IMR-90 (cell line): ENCODE data around the gene TMSB10. TPM values are rescaled to one million over a fixed set of nuclear protein-coding genes. Genes with fewer than 3 reads are reported as not detected.
"Not testable (repeated sequence)": the region's sequence is repeated elsewhere in the genome, so short reads cannot be mapped to it uniquely, and the experiment has no call there.

Experiments
- ATAC-seq: fragments of 200-7000 bp; cut with Tn5 transposase; 2 replicates; pipeline ENCODE4 v1.9.1; 2020; ENCODE audit warnings: low read depth, mild to moderate bottlenecking, moderate library complexity
- BruUV-seq: library from RNA; stranded (reverse); fragments of 400-500 nt; replicated peaks from 2 replicates; lab custom pipeline; 2021; lab: Mats Ljungman, UMichigan
- CTCF ChIA-PET: fragments of 300-600 bp; formaldehyde crosslinking; extraction: SDS; loops from one replicate; lab custom pipeline; 2021; ENCODE audit warnings: antibody characterized with exemption; lab: Yijun Ruan, JAX
- POLR2A ChIA-PET: fragments of 300-600 bp; sonication (Branson Sonifier 250); formaldehyde crosslinking; loops from one replicate; lab custom pipeline; 2022; ENCODE audit warnings: antibody characterized with exemption; ENCODE audit not compliant: unreplicated experiment; lab: Charles Lee
- DNase-seq: peaks from one replicate; pipeline ENCODE4 v3.0.0; 2013
- H2AFZ ChIP-seq: replicated peaks from 2 replicates; pipeline ENCODE3; 2013; ENCODE audit warnings: low read length, mild to moderate bottlenecking; ENCODE audit not compliant: poor library complexity
- H2AK5ac ChIP-seq: 2 replicates; pipeline ENCODE4 v1.6.1; 2013; ENCODE audit warnings: low read depth, low read length, inconsistent platforms
- H2AK9ac ChIP-seq: replicated peaks from 2 replicates; pipeline ENCODE3; 2013; ENCODE audit warnings: mild to moderate bottlenecking, low read depth, low read length, moderate library complexity; ENCODE audit not compliant: poor library complexity
- H2BK120ac ChIP-seq: 2 replicates; pipeline ENCODE4 v1.6.1; 2013; ENCODE audit warnings: low read depth, low read length, inconsistent platforms
- H2BK15ac ChIP-seq: 3 replicates; pipeline ENCODE4 v1.6.1; 2013; ENCODE audit warnings: low read depth, low read length, inconsistent platforms
- H2BK20ac ChIP-seq: 2 replicates; pipeline ENCODE4 v1.6.1; 2013; ENCODE audit warnings: low read depth, mild to moderate bottlenecking, inconsistent platforms, low read length, moderate library complexity
- H2BK5ac ChIP-seq: 2 replicates; pipeline ENCODE4 v1.6.1; 2013; ENCODE audit warnings: mild to moderate bottlenecking, low read depth, low read length, inconsistent platforms; ENCODE audit not compliant: poor library complexity, severe bottlenecking
- H3K14ac ChIP-seq: replicated peaks from 2 replicates; pipeline ENCODE4 v1.6.1; 2013; ENCODE audit warnings: low read depth, low read length, inconsistent platforms
- H3K18ac ChIP-seq: 2 replicates; pipeline ENCODE4 v1.6.1; 2013; ENCODE audit warnings: low read depth, low read length, control low read depth
- H3K23ac ChIP-seq: 2 replicates; pipeline ENCODE4 v1.6.1; 2013; ENCODE audit warnings: low read depth, low read length, inconsistent platforms
- H3K27ac ChIP-seq: 2 replicates; pipeline ENCODE4 v1.5.1; 2013; ENCODE audit warnings: mild to moderate bottlenecking, control low read depth, low read length; ENCODE audit not compliant: insufficient read depth
- H3K27me3 ChIP-seq: 2 replicates; pipeline ENCODE4 v1.6.1; 2013; ENCODE audit warnings: low read length; ENCODE audit not compliant: control insufficient read depth, insufficient read depth
- H3K36me3 ChIP-seq: 2 replicates; pipeline ENCODE4 v1.6.1; 2013; ENCODE audit warnings: low read length, mixed read lengths; ENCODE audit not compliant: control insufficient read depth, insufficient read depth
- H3K4ac ChIP-seq: 2 replicates; pipeline ENCODE4 v1.6.1; 2013; ENCODE audit warnings: low read depth, low read length, inconsistent platforms
- H3K4me1 ChIP-seq: 2 replicates; pipeline ENCODE4 v1.6.1; 2013; ENCODE audit warnings: low read length, mixed read lengths; ENCODE audit not compliant: control insufficient read depth, insufficient read depth
- H3K4me2 ChIP-seq: 2 replicates; pipeline ENCODE4 v1.6.1; 2013; ENCODE audit warnings: low read depth, mild to moderate bottlenecking, control low read depth, low read length, moderate library complexity
- H3K4me3 ChIP-seq: 2 replicates; pipeline ENCODE4 v1.5.1; 2013; ENCODE audit warnings: low read depth, mild to moderate bottlenecking, control low read depth, low read length, moderate library complexity; ENCODE audit not compliant: insufficient read depth
- H3K56ac ChIP-seq: 2 replicates; pipeline ENCODE4 v1.6.1; 2013; ENCODE audit warnings: low read length, inconsistent platforms; ENCODE audit not compliant: insufficient read depth; ENCODE audit errors: extremely low read depth
- H3K79me1 ChIP-seq, 2 experiments: 2 replicates each; pipeline ENCODE4 v1.6.1; 2013; ENCODE audit warnings: low read length in 2 of 2, inconsistent platforms in 1 of 2, low read depth in 1 of 2
- H3K9ac ChIP-seq: 2 replicates; pipeline ENCODE4 v1.6.1; 2013; ENCODE audit warnings: low read depth, low read length, control low read depth
- H3K9me1 ChIP-seq: 2 replicates; pipeline ENCODE4 v1.6.1; 2013; ENCODE audit warnings: low read length, inconsistent platforms; ENCODE audit not compliant: insufficient read depth
- H3K9me3 ChIP-seq: 2 replicates; pipeline ENCODE4 v1.6.1; 2013; ENCODE audit warnings: low read length; ENCODE audit not compliant: control insufficient read depth, insufficient read depth
- H4K20me1 ChIP-seq: 2 replicates; pipeline ENCODE4 v1.6.1; 2013; ENCODE audit warnings: low read length, inconsistent platforms; ENCODE audit not compliant: insufficient read depth
- H4K5ac ChIP-seq: 2 replicates; pipeline ENCODE4 v1.6.1; 2013; ENCODE audit warnings: mild to moderate bottlenecking, low read depth, low read length, control low read depth
- H4K8ac ChIP-seq, 2 experiments: 2 replicates each; pipeline ENCODE4 v1.6.1; 2013; ENCODE audit warnings: low read depth in 2 of 2, low read length in 2 of 2, control low read depth in 1 of 2, inconsistent platforms in 1 of 2
- H4K91ac ChIP-seq: 2 replicates; pipeline ENCODE4 v1.6.1; 2013; ENCODE audit warnings: low read depth, low read length, inconsistent platforms; ENCODE audit not compliant: insufficient read depth
- CEBPB ChIP-seq: IDR thresholded peaks from 2 replicates; pipeline ENCODE4 v1.6.1; 2012; ENCODE audit warnings: low read depth, low read length, improper control_type of control experiment
- FOS ChIP-seq: fragments of 150-350 bp; IDR thresholded peaks from 2 replicates; pipeline ENCODE4 v1.6.1; 2016; ENCODE audit warnings: low read depth, low read length
- MAZ ChIP-seq: IDR thresholded peaks from 2 replicates; pipeline ENCODE4 v1.6.1; 2012; ENCODE audit warnings: low read depth, mild to moderate bottlenecking, low read length, improper control_type of control experiment, moderate library complexity, borderline replicate concordance
- MXI1 ChIP-seq: IDR thresholded peaks from 2 replicates; pipeline ENCODE4 v1.6.1; 2012; ENCODE audit warnings: low read depth, mild to moderate bottlenecking, low read length, moderate library complexity, borderline replicate concordance
- POLR2A ChIP-seq: IDR thresholded peaks from 2 replicates; pipeline ENCODE4 v1.6.1; 2012; ENCODE audit warnings: mild to moderate bottlenecking, low read depth, low read length
- RAD21 ChIP-seq: IDR thresholded peaks from 2 replicates; pipeline ENCODE4 v1.6.1; 2012; ENCODE audit warnings: low read length, improper control_type of control experiment
- RCOR1 ChIP-seq: IDR thresholded peaks from 2 replicates; pipeline ENCODE4 v1.6.1; 2012; ENCODE audit warnings: mild to moderate bottlenecking, low read length, improper control_type of control experiment; ENCODE audit not compliant: insufficient replicate concordance
- RFX5 ChIP-seq: IDR thresholded peaks from 2 replicates; pipeline ENCODE4 v1.8.0; 2012; ENCODE audit warnings: low read depth, mild to moderate bottlenecking, low read length, moderate library complexity
- WGBS, 2 experiments: methylation state at CpG; one replicate each; pipeline versions ENCODE4 v1.1.5 to v1.1.7; 2013; ENCODE audit warnings: missing lambda C conversion rate in 2 of 2; ENCODE audit not compliant: insufficient read length in 1 of 2; ENCODE audit errors: extremely low coverage in 2 of 2; 5-methylcytosine and 5-hydroxymethylcytosine counted together
- dilution Hi-C: fragments of 300-500 bp; cut with HindIII; formaldehyde crosslinking; loops from one replicate; pipeline ENCODE4 v1.14.3; 2018; ENCODE audit warnings: low sequenced_read_pairs; ENCODE audit not compliant: unreplicated experiment
- in situ Hi-C: fragments of 300-500 bp; cut with MboI; formaldehyde crosslinking; loops from 3 replicates; pipeline ENCODE4 v1.14.3; 2019; ENCODE audit warnings: low sequenced_read_pairs, inconsistent platforms, mixed read lengths
- intact Hi-C: fragments of 100-400 bp; cut with micrococcal nuclease; formaldehyde crosslinking; loops from 2 replicates; pipeline ENCODE4 v1.10.0; 2022
- polyA plus RNA-seq, 3 experiments: library from polyadenylated mRNA; depleted of rRNA; stranded (reverse); fragments of >200 nt; gene quantifications; 2 replicates each; pipeline ENCODE4 v1.2.3, GENCODE V29; 2012; ENCODE audit warnings: low replicate concordance in 1 of 3
- total RNA-seq: library from RNA; depleted of rRNA; stranded (reverse); fragments of >200 nt; gene quantifications from 2 replicates; pipeline ENCODE4 v1.2.3, GENCODE V29; 2012

Gene TMSB10
- total and polyA plus RNA-seq, 2 of the 4 experiments (the other 2 are of a cell fraction): 3,620 to 5,527 TPM

DNA sequence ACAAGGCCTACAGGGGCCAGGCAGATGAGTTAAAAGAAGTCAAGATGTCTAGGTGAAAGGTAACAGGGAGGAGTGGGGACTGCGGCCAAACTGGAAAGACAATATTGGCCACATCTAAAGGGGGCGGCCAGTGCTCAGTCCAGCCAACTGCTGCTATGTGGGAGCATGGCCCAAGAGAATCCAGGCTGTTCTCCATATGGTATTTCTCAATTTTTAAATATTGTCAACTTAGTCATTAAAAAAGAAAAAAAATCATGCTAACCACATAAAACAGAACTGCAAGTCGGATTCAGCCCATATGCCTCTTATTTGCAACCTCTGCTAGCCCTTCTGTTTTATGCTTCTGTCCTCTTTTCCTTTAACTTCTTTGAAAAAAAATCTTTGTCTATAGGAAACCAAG, 39.3 kb upstream of the TMSB10 start:
- H3K4ac ChIP-seq: no peak overlapping the region
- intact Hi-C loops: loop anchor here (5.0 kb wide), 1 partner anchor 369 kb away; no protein-coding TSS in a partner anchor
- peaks cover 6% of the 10 kb centered on the region for H3K36me3 ChIP-seq
- H2AK9ac ChIP-seq: no peak overlapping the region
- dilution Hi-C loops: no loop called here
- H3K9me3 ChIP-seq: no peaks in the 10 kb centered on the region
- no peaks in the 10 kb centered on the region; the same call in 1 of the 2 replicates for H4K20me1 ChIP-seq
- H3K23ac ChIP-seq: no peak overlapping the region
- H2BK120ac ChIP-seq: no peak overlapping the region
- no peak overlapping the region; a peak in 1 of 4 replicates for H4K8ac ChIP-seq
- H4K91ac ChIP-seq: no peak overlapping the region
- H3K4me3 ChIP-seq: no peak overlapping the region
- no peak for TF ChIP-seq RFX5
- TF ChIP-seq MXI1: no peak
- no peak for TF ChIP-seq RAD21
- TF ChIP-seq POLR2A: no peak
- TF ChIP-seq FOS: no peak
- no peak for TF ChIP-seq RCOR1
- TF ChIP-seq CEBPB: no peak
- no peak for TF ChIP-seq MAZ
- BruUV-seq: no TSS peak
- no peak overlapping the region for H3K14ac ChIP-seq
- no peak overlapping the region for H2BK20ac ChIP-seq
- H3K4me1 ChIP-seq: peaks cover 2% of the 10 kb centered on the region; the same call in 1 of the 2 replicates
- no peak overlapping the region for H4K5ac ChIP-seq
- no peak overlapping the region for H3K27ac ChIP-seq
- peaks cover 28 to 34% of the 10 kb centered on the region in 2 experiments; a peak in 3 of 4 replicates for H3K79me1 ChIP-seq
- no peaks in the 10 kb centered on the region for H3K27me3 ChIP-seq
- H3K9ac ChIP-seq: no peak overlapping the region
- POLR2A ChIA-PET: no interaction called here
- in situ Hi-C loops: loop anchor here (25.0 kb wide), 1 partner anchor 829 kb away; no protein-coding TSS in a partner anchor
- no CpG with 5 or more reads among the region's 3 CpGs for WGBS, 2 experiments
- no peak overlapping the region for H3K56ac ChIP-seq
- no peak overlapping the region for H3K18ac ChIP-seq
- DNase-seq (peak; percentile 38), ATAC-seq (peak; percentile 49)
- H3K4me2 ChIP-seq: no peak overlapping the region; the same call in 1 of the 2 replicates
- H2AFZ ChIP-seq: no peak overlapping the region
- H2BK15ac ChIP-seq: no peak overlapping the region
- CTCF ChIA-PET: interaction anchor here (1.1 kb wide), 1 partner anchor 24 kb away, joined by 3 read pairs; no protein-coding TSS in a partner anchor
- no peak overlapping the region for H2BK5ac ChIP-seq
- peaks cover 5% of the 10 kb centered on the region; the same call in 1 of the 2 replicates for H3K9me1 ChIP-seq
- peak overlapping the region; percentile 4; the same call in 1 of the 2 replicates for H2AK5ac ChIP-seq

DNA sequence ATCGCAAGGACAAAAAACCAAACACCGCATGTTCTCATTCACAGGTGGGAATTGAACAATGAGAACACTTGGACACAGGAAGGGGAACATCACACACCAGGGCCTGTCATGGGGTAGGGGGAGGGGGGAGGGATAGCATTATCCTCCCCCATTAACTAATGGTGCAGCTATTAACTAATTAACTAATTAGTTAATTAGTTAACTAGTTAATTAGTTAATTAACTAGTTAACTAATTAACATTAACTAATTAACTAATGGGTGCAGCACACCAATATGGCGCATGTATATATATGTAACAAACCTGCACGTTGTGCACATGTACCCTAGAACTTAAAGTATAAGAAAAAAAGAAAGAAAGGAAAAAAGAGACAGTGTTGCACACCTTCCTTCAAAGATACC, 37.1 kb upstream of the TMSB10 start:
- H2AK5ac ChIP-seq, H4K91ac ChIP-seq, H3K4me1 ChIP-seq, H3K4ac ChIP-seq, H2AK9ac ChIP-seq, H3K36me3 ChIP-seq, H3K4me2 ChIP-seq, H3K9me3 ChIP-seq, H3K27ac ChIP-seq, ATAC-seq, H2BK5ac ChIP-seq, H2BK20ac ChIP-seq, H3K18ac ChIP-seq, H2AFZ ChIP-seq, H4K20me1 ChIP-seq, H3K27me3 ChIP-seq, H3K56ac ChIP-seq, H3K9me1 ChIP-seq, H4K5ac ChIP-seq, H3K23ac ChIP-seq, H3K14ac ChIP-seq, H3K9ac ChIP-seq, DNase-seq, H2BK15ac ChIP-seq, H4K8ac ChIP-seq, H2BK120ac ChIP-seq, H3K4me3 ChIP-seq, dilution Hi-C loops, BruUV-seq: not testable (repeated sequence)
- peaks cover 24 to 26% of the 10 kb centered on the region in 2 experiments; a peak in 3 of 4 replicates for H3K79me1 ChIP-seq
- ChIA-PET CTCF (interaction anchor here (1.4 kb wide), 1 partner anchor 342 kb away, joined by 3 read pairs; no protein-coding TSS in a partner anchor), POLR2A (interaction anchor here (0.5 kb wide), 1 partner anchor 1246 kb away, joined by 3 read pairs; no protein-coding TSS in a partner anchor)
- intact Hi-C loops: loop anchor here (5.0 kb wide), 1 partner anchor 371 kb away; no protein-coding TSS in a partner anchor
- in situ Hi-C loops: loop anchor here (25.0 kb wide), 1 partner anchor 831 kb away; no protein-coding TSS in a partner anchor
- no CpG with 5 or more reads among the region's 4 CpGs for WGBS, 2 experiments
